Mesodermal cell (in vitro differentiated cells): ENCODE measurements around the gene RGS6.

Experiments used
- H3K27ac ChIP-seq: 2 replicates; pipeline ENCODE4 v1.7.0; 2013; ENCODE audit warnings: mild to moderate bottlenecking, low read depth, low read length, moderate library complexity; ENCODE audit not compliant: severe bottlenecking
- H3K36me3 ChIP-seq: 2 replicates; pipeline ENCODE4 v1.7.1; 2013; ENCODE audit warnings: mild to moderate bottlenecking, low read length, moderate library complexity; ENCODE audit not compliant: control insufficient read depth, insufficient read depth
- H3K4me1 ChIP-seq: one replicate; pipeline ENCODE4 v1.7.1; 2013; ENCODE audit warnings: mild to moderate bottlenecking, low read length; ENCODE audit not compliant: insufficient read depth, control insufficient read depth, poor library complexity, severe bottlenecking
- H3K4me3 ChIP-seq: 2 replicates; pipeline ENCODE4 v1.7.0; 2013; ENCODE audit warnings: low read length, control low read depth, mild to moderate bottlenecking; ENCODE audit not compliant: insufficient read depth, poor library complexity, severe bottlenecking; ENCODE audit errors: extremely low read depth
- H3K9me3 ChIP-seq: 2 replicates; pipeline ENCODE4 v1.7.1; 2013; ENCODE audit warnings: mild to moderate bottlenecking, low read length, moderate library complexity; ENCODE audit not compliant: control insufficient read depth
- WGBS, 2 experiments: methylation state at CpG; one replicate each; pipeline ENCODE4 v1.1.5; 2013; ENCODE audit warnings: missing lambda C conversion rate in 2 of 2; ENCODE audit not compliant: insufficient coverage in 2 of 2; 5-methylcytosine and 5-hydroxymethylcytosine counted together

The RGS6 gene

GRCh38 chr14:71947947-71948500 lies 15.8 kb downstream of the RGS6 start:
- 73 to 86% methylated on average over 2 of the region's 5 CpGs for WGBS, 2 experiments
- Histone ChIP-seq H3K27ac (no peak overlapping the region), H3K9me3 (no peaks in the 10 kb centered on the region), H3K4me3 (no peak overlapping the region), H3K4me1 (no peaks in the 10 kb centered on the region), H3K36me3 (no peaks in the 10 kb centered on the region)

GRCh38 chr14:71952381-71953363 lies 20.4 kb downstream of the RGS6 start:
- Histone ChIP-seq H3K4me1 (no peaks in the 10 kb centered on the region), H3K9me3 (no peaks in the 10 kb centered on the region), H3K36me3 (no peaks in the 10 kb centered on the region), H3K27ac (no peak overlapping the region), H3K4me3 (no peak overlapping the region)
- 100% methylated on average over 1 to 2 of the region's 6 CpGs for WGBS, 2 experiments

- no peaks in the 10 kb centered on the region for H3K9me3 ChIP-seq
- H3K4me1 ChIP-seq, result peaks cover 4% of the 10 kb centered on the region
- no peak overlapping the region for H3K27ac ChIP-seq
- no peak overlapping the region for H3K4me3 ChIP-seq
- 79 to 82% methylated on average over 3 of the region's 3 CpGs for WGBS, 2 experiments
- H3K36me3 ChIP-seq, result no peaks in the 10 kb centered on the region
Measured at GRCh38 chr14:71956920-71957563, 24.8 kb downstream of the RGS6 start.

- Histone ChIP-seq H3K4me3 (no peak overlapping the region), H3K36me3 (no peaks in the 10 kb centered on the region), H3K4me1 (peaks cover 4% of the 10 kb centered on the region), H3K9me3 (no peaks in the 10 kb centered on the region), H3K27ac (no peak overlapping the region)
- 100% methylated on average over 3 of the region's 5 CpGs for WGBS, 2 experiments
Measured at GRCh38 chr14:71959055-71959454, 26.8 kb downstream of the RGS6 start.

GRCh38 chr14:71960494-71961353 lies 28.5 kb downstream of the RGS6 start:
- Histone ChIP-seq H3K4me1 (peaks cover 4% of the 10 kb centered on the region), H3K27ac (no peak overlapping the region), H3K9me3 (no peaks in the 10 kb centered on the region), H3K36me3 (no peaks in the 10 kb centered on the region), H3K4me3 (no peak overlapping the region)
- WGBS, 2 experiments, result 88 to 94% methylated on average over 6 to 8 of the region's 8 CpGs

GRCh38 chr14:71961972-71962371 lies 29.7 kb downstream of the RGS6 start:
- no peak overlapping the region for H3K27ac ChIP-seq
- WGBS, 2 experiments, result 90% methylated on average over 2 of the region's 4 CpGs; no CpG with 5 or more reads in 1 of the 2 experiments
- H3K4me3 ChIP-seq, result no peak overlapping the region

GRCh38 chr14:71964716-71965115 lies 32.5 kb downstream of the RGS6 start:
- Histone ChIP-seq H3K9me3 (no peaks in the 10 kb centered on the region), H3K4me1 (peaks cover under 1% of the 10 kb centered on the region), H3K4me3 (no peak overlapping the region), H3K27ac (no peak overlapping the region), H3K36me3 (no peaks in the 10 kb centered on the region)
- 80 to 97% methylated on average over 1 to 2 of the region's 7 CpGs for WGBS, 2 experiments

More at GRCh38 chr14:71961972-71962371, 29.7 kb downstream of the RGS6 start:
- peaks cover 4% of the 10 kb centered on the region for H3K4me1 ChIP-seq
- no peaks in the 10 kb centered on the region for H3K9me3 ChIP-seq
- H3K36me3 ChIP-seq, result no peaks in the 10 kb centered on the region

- no peak overlapping the region for H3K27ac ChIP-seq
- WGBS, 2 experiments, result 100% methylated on average over 2 of the region's 2 CpGs; no CpG with 5 or more reads in 1 of the 2 experiments
Measured at GRCh38 chr14:71966528-71966927, 34.3 kb downstream of the RGS6 start.

GRCh38 chr14:71967704-71968103 lies 35.5 kb downstream of the RGS6 start:
- Histone ChIP-seq H3K4me1 (no peaks in the 10 kb centered on the region), H3K36me3 (no peaks in the 10 kb centered on the region), H3K27ac (no peak overlapping the region), H3K4me3 (no peak overlapping the region), H3K9me3 (no peaks in the 10 kb centered on the region)
- whole genome bisulfite sequencing, 2 experiments, result 60 to 71% methylated on average over 1 of the region's 1 CpG

More at GRCh38 chr14:71966528-71966927, 34.3 kb downstream of the RGS6 start:
- Histone ChIP-seq H3K4me3 (no peak overlapping the region), H3K36me3 (no peaks in the 10 kb centered on the region), H3K9me3 (no peaks in the 10 kb centered on the region), H3K4me1 (no peaks in the 10 kb centered on the region)

GRCh38 chr14:71970272-71970671 lies 38.0 kb downstream of the RGS6 start:
- 91 to 100% methylated on average over 2 to 3 of the region's 3 CpGs for WGBS, 2 experiments
- H3K27ac ChIP-seq, result no peak overlapping the region

More at GRCh38 chr14:71970272-71970671, 38.0 kb downstream of the RGS6 start:
- Histone ChIP-seq H3K4me3 (no peak overlapping the region), H3K36me3 (no peaks in the 10 kb centered on the region), H3K9me3 (no peaks in the 10 kb centered on the region), H3K4me1 (no peaks in the 10 kb centered on the region)
